ENCODE measurements around the gene BRME1. TPM values are rescaled to one million over a fixed set of nuclear protein-coding genes. Genes with fewer than 3 reads are reported as not detected.

Gene BRME1
- total and polyA plus RNA-seq, 2 of the 13 experiments (the other 11 are each of a cell fraction or from before 2014, with no cell fraction given) = 0.74 to 1.5 TPM

DNA sequence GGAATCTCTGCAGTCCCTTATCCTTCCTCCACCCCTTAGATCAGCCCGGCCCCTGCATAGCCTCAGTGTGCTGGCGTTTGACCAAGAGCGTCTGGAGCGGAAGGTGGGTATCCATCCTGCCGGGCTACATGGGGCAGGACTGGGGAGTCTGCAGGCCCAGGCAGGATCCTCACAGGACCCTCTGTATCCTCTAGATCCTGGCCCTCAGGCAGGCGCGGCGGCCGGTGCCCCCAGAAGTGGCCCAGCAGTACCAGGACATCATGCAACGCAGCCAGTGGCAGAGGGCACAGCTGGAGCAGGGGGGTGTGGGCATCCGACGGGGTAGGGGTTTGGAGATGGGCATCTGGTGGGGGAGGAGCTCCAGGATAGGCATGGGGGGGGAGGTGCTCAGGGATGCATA is 23.4 kb upstream of the BRME1 start:
- in situ Hi-C loops (cut with HindIII; ENCODE audit: extremely low pct_ligation_motif_present, low pct_unique_long_range_greater_than_20kb) (no loop called here), intact Hi-C loops (cut with micrococcal nuclease; ENCODE audit: unreplicated experiment) (no loop called here)
- no peaks in the 10 kb centered on the region for H4K20me1 ChIP-seq (ENCODE audit: insufficient read depth, low read length)
- BruUV-seq (replicated peaks) = no TSS peak
- H3K9ac ChIP-seq (ENCODE audit: insufficient read depth, low read depth, low read length) = no peak overlapping the region
- DNase-seq (ENCODE audit: low spot score) = no peak
- TF ChIP-seq NR2C2 (CRISPR knock-in tag; IDR thresholded peaks at IDR 0.05; ENCODE audit: borderline replicate concordance) (no peak), ZNF709 (CRISPR knock-in tag; IDR thresholded peaks at IDR 0.05) (no peak), SIN3A (IDR thresholded peaks at IDR 0.05; ENCODE audit: borderline replicate concordance, low read depth, low read length) (no peak)
- no peak overlapping the region for H3K4me3 ChIP-seq (replicated peaks in 1 of 3; ENCODE audit: insufficient read depth in 1 of 3, low read depth in 2 of 3, low read length in 3 of 3)
- H2AFZ ChIP-seq (ENCODE audit: low read length) = no peak overlapping the region
- ChIA-PET POLR2A (no interaction called here), CTCF (ENCODE audit: low intra/inter-chr PET ratio, low total read pairs) (no interaction called here)
- no peaks in the 10 kb centered on the region for H3K9me3 ChIP-seq (ENCODE audit: low read length)
- H3K36me3 ChIP-seq (replicated peaks in 1 of 2; ENCODE audit: control insufficient read depth in 1 of 2, insufficient read depth in 2 of 2, low read length in 2 of 2) = peaks cover 8 to 21% of the 10 kb centered on the region in 2 experiments
- 95% methylated on average over 8 of the region's 12 CpGs for WGBS (ENCODE audit: low lambda C conversion rate)
- H3K4me2 ChIP-seq (ENCODE audit: low read depth, low read length) = no peak overlapping the region
- no peak for ATAC-seq
- no peak overlapping the region for H3K27ac ChIP-seq (ENCODE audit: extremely low read length, insufficient read depth, low read length)
- no peak for FAIRE-seq
- H3K27me3 ChIP-seq (ENCODE audit: control insufficient read depth in 1 of 2, insufficient read depth in 2 of 2, low read length in 2 of 2) = peaks cover 0 to 4% of the 10 kb centered on the region in 2 experiments; a peak in 1 of 5 replicates
- no peaks in the 10 kb centered on the region for H3K79me2 ChIP-seq (ENCODE audit: insufficient read depth, low read length)
- peaks cover 2% of the 10 kb centered on the region for H3K4me1 ChIP-seq (ENCODE audit: insufficient read depth, low read length)

GRCh38 chr19:13926715-13927114 is 20.8 kb upstream of the BRME1 start:
- WGBS (ENCODE audit: low lambda C conversion rate) = 93% methylated on average over 7 of the region's 8 CpGs
- no peak for DNase-seq (ENCODE audit: low spot score)
- in situ Hi-C loops (cut with HindIII; ENCODE audit: extremely low pct_ligation_motif_present, low pct_unique_long_range_greater_than_20kb) (no loop called here), intact Hi-C loops (cut with micrococcal nuclease; ENCODE audit: unreplicated experiment) (no loop called here)
- H3K79me2 ChIP-seq (ENCODE audit: insufficient read depth, low read length) = no peaks in the 10 kb centered on the region
- no peak for ATAC-seq
- no peaks in the 10 kb centered on the region for H3K4me1 ChIP-seq (ENCODE audit: insufficient read depth, low read length)
- no peaks in the 10 kb centered on the region for H3K27me3 ChIP-seq (ENCODE audit: control insufficient read depth in 1 of 2, insufficient read depth in 2 of 2, low read length in 2 of 2)
- H3K9me3 ChIP-seq (ENCODE audit: low read length) = no peaks in the 10 kb centered on the region
- no peak overlapping the region for H3K27ac ChIP-seq (ENCODE audit: extremely low read length, insufficient read depth, low read length)
- CTCF ChIA-PET (ENCODE audit: low intra/inter-chr PET ratio, low total read pairs) = no interaction called here
- H4K20me1 ChIP-seq (ENCODE audit: insufficient read depth, low read length) = no peaks in the 10 kb centered on the region
- H2AFZ ChIP-seq (ENCODE audit: low read length) = no peak overlapping the region
- H3K4me3 ChIP-seq (replicated peaks in 1 of 3; ENCODE audit: insufficient read depth in 1 of 3, low read depth in 2 of 3, low read length in 3 of 3) = no peak overlapping the region
- BruUV-seq (replicated peaks) = no TSS peak
- peaks cover 8 to 28% of the 10 kb centered on the region in 2 experiments for H3K36me3 ChIP-seq (replicated peaks in 1 of 2; ENCODE audit: control insufficient read depth in 1 of 2, insufficient read depth in 2 of 2, low read length in 2 of 2)
- no peak overlapping the region for H3K9ac ChIP-seq (ENCODE audit: insufficient read depth, low read depth, low read length)
- no peak overlapping the region for H3K4me2 ChIP-seq (ENCODE audit: low read depth, low read length)
- no peak for FAIRE-seq
- POLR2A ChIA-PET = no interaction called here
- no peak for TF ChIP-seq ZSCAN20 (CRISPR knock-in tag; IDR thresholded peaks at IDR 0.05; ENCODE audit: borderline replicate concordance)
- TF ChIP-seq, protein P1, sequence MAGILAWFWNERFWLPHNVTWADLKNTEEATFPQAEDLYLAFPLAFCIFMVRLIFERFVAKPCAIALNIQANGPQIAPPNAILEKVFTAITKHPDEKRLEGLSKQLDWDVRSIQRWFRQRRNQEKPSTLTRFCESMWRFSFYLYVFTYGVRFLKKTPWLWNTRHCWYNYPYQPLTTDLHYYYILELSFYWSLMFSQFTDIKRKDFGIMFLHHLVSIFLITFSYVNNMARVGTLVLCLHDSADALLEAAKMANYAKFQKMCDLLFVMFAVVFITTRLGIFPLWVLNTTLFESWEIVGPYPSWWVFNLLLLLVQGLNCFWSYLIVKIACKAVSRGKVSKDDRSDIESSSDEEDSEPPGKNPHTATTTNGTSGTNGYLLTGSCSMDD (CRISPR knock-in tag; IDR thresholded peaks at IDR 0.05) = no peak
- no peak for TF ChIP-seq ZNF260 (CRISPR knock-in tag; IDR thresholded peaks at IDR 0.05; ENCODE audit: borderline replicate concordance, low read depth)
- TF ChIP-seq ZNF616 (CRISPR knock-in tag; IDR thresholded peaks at IDR 0.05; ENCODE audit: low read depth) = no peak
- TF ChIP-seq ARID3A (IDR thresholded peaks at IDR 0.05; ENCODE audit: low read depth, low read length) = no peak
- no peak for TF ChIP-seq ZFP91 (CRISPR knock-in tag; IDR thresholded peaks at IDR 0.05; ENCODE audit: borderline replicate concordance)
- TF ChIP-seq HOXA3 (CRISPR knock-in tag; IDR thresholded peaks at IDR 0.05) = no peak
- no peak for TF ChIP-seq NFIB (CRISPR knock-in tag; IDR thresholded peaks at IDR 0.05; ENCODE audit: borderline replicate concordance)
- TF ChIP-seq CEBPB (IDR thresholded peaks at IDR 0.05; ENCODE audit: borderline replicate concordance, low read depth, low read length) = no peak
- TF ChIP-seq CTCF (CRISPR knock-in tag; IDR thresholded peaks at IDR 0.05) = no peak
